Measurements from ENCODE around the gene ANP32A.

DNA sequence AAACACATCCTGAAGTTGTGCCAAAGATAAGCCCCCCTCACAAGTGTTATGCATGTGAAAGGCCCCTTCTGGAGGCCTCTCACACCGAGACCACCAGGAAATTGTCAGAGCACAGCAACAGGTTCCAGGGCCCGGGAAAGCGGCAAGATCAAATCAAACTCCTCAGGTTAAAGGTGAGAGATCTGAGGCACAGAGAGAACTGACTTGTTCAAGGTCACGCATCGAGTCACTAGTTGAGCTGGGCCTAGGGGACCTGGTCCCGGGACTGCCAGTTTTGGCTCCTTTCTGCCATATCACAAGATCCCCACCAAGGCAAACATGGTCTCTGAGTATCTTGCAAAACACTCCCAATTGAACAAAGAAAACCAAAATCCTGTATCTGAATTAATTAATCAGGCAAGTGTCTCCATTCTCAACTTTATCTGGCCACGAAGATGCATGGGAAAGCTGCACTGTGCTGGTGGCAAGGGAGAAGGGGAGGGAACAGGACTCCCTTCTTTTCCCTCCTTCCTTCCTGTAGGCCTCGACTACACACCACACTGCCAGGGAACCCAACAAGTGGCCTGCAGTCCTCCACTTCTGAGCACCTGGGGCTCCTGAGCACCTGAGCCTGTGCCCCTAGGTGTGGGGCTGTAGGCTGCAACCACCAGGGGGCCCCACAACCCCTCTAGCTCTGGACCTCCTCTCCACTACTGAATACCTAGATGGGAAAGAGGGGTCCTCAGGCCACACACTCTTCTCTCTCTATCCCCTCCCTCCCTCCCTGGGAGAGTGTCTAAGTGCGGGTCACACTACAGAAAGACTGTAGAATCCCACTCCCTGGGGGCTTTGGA, 37.3 kb downstream of the ANP32A start:
- TF ChIP-seq POLR2A (IDR thresholded peaks at IDR 0.05) = no peak
- peak; percentile 63 to 87 (median 78) for TF ChIP-seq CTCF (IDR thresholded peaks at IDR 0.05 in 4 of 5, conservative IDR thresholded peaks at IDR 0.05 in 1 of 5)
